Common myeloid progenitor, CD34-positive (primary cell): ENCODE results near the gene MYF6.

ENCODE experiments used
- CTCF ChIA-PET: fragments of 350-600 bp; sonication (Branson Sonifier 250); formaldehyde crosslinking; loops from one replicate; lab custom pipeline; 2021; ENCODE audit warnings: antibody characterized with exemption; lab: Charles Lee
- POLR2A ChIA-PET: fragments of 350-600 bp; sonication (Branson Sonifier 250); formaldehyde crosslinking; loops from one replicate; lab custom pipeline; 2021; ENCODE audit warnings: antibody characterized with exemption; lab: Charles Lee
- DNase-seq, 3 donors: peaks; one replicate each; pipeline versions ENCODE4 v3.0.0 to v3.0.0-alpha.2; 2013
- H3K27ac ChIP-seq, 2 experiments: 1 replicate in 1 of 2; 2 replicates in 1 of 2; pipeline ENCODE4 v1.7.0; 2013; ENCODE audit warnings: inconsistent platforms in 2 of 2, low read length in 2 of 2, mild to moderate bottlenecking in 2 of 2, low read depth in 1 of 2, moderate library complexity in 1 of 2; ENCODE audit not compliant: severe bottlenecking in 2 of 2, insufficient read depth in 1 of 2, poor library complexity in 1 of 2
- H3K27me3 ChIP-seq, 5 experiments: replicated peaks in 2 of 5; 1 replicate in 3 of 5; 2 replicates in 2 of 5; pipeline versions ENCODE4 v1.6.1 to v1.7.0; 2013; ENCODE audit warnings: low read length in 4 of 5, mild to moderate bottlenecking in 2 of 5, moderate library complexity in 2 of 5, inconsistent platforms in 1 of 5; ENCODE audit not compliant: insufficient read depth in 5 of 5, control insufficient read depth in 4 of 5
- H3K36me3 ChIP-seq, 4 experiments: 1 replicate in 2 of 4; 2 replicates in 2 of 4; pipeline versions ENCODE4 v1.6.1 to v1.7.0; 2013; ENCODE audit warnings: low read length in 3 of 4, control low read depth in 1 of 4, mild to moderate bottlenecking in 1 of 4; ENCODE audit not compliant: control insufficient read depth in 4 of 4, insufficient read depth in 4 of 4
- H3K4me1 ChIP-seq, 4 experiments: 1 replicate in 3 of 4; 2 replicates in 1 of 4; pipeline versions ENCODE4 v1.6.1 to v1.7.1; 2013; ENCODE audit warnings: low read length in 3 of 4, mild to moderate bottlenecking in 3 of 4, control low read depth in 1 of 4, inconsistent platforms in 1 of 4, moderate library complexity in 1 of 4; ENCODE audit not compliant: control insufficient read depth in 4 of 4, insufficient read depth in 4 of 4; ENCODE audit errors: control extremely low read depth in 1 of 4
- H3K4me3 ChIP-seq, 7 experiments: 1 replicate in 4 of 7; 2 replicates in 3 of 7; pipeline versions ENCODE4 v1.5.1 to v1.7.0; 2013; ENCODE audit warnings: mild to moderate bottlenecking in 7 of 7, low read length in 6 of 7, moderate library complexity in 6 of 7, inconsistent platforms in 2 of 7, low read depth in 2 of 7, control low read depth in 1 of 7; ENCODE audit not compliant: insufficient read depth in 4 of 7, control insufficient read depth in 1 of 7; ENCODE audit errors: extremely low read depth in 1 of 7
- H3K9me3 ChIP-seq, 5 experiments: 1 replicate in 4 of 5; 2 replicates in 1 of 5; pipeline versions ENCODE4 v1.6.1 to v1.7.1; 2013; ENCODE audit warnings: low read length in 4 of 5, mild to moderate bottlenecking in 2 of 5, inconsistent platforms in 1 of 5, low read depth in 1 of 5, moderate library complexity in 1 of 5; ENCODE audit not compliant: control insufficient read depth in 4 of 5, insufficient read depth in 2 of 5; ENCODE audit errors: control extremely low read depth in 1 of 5
- WGBS: methylation state at CpG from one replicate; pipeline ENCODE4 v1.1.5; 2013; ENCODE audit not compliant: insufficient coverage; 5-methylcytosine and 5-hydroxymethylcytosine counted together

The MYF6 gene

GRCh38 chr12:80717856-80718255, 10.4 kb downstream of the MYF6 start:
- CTCF ChIA-PET = no interaction called here
- no peak overlapping the region for H3K27ac ChIP-seq
- H3K36me3 ChIP-seq = no peaks in the 10 kb centered on the region
- peaks cover 21 to 67% (median 56%) of the 10 kb centered on the region in 5 experiments for H3K27me3 ChIP-seq
- H3K4me1 ChIP-seq = peaks cover 0 to 3% (median 0%) of the 10 kb centered on the region in 4 experiments
- POLR2A ChIA-PET = no interaction called here
- WGBS = 74% methylated on average over 4 of the region's 4 CpGs
- peaks cover 0 to 4% (median 2%) of the 10 kb centered on the region in 5 experiments for H3K9me3 ChIP-seq
- H3K4me3 ChIP-seq = no peak overlapping the region
- no peak for DNase-seq

GRCh38 chr12:80720516-80720915, 13.1 kb downstream of the MYF6 start:
- Histone ChIP-seq H3K4me3 (no peak overlapping the region), H3K9me3 (peaks cover 0 to 4% (median 2%) of the 10 kb centered on the region in 5 experiments), H3K27me3 (peaks cover 12 to 41% (median 38%) of the 10 kb centered on the region in 5 experiments), H3K4me1 (no peaks in the 10 kb centered on the region), H3K27ac (no peak overlapping the region), H3K36me3 (no peaks in the 10 kb centered on the region)
- DNase-seq = no peak
- ChIA-PET CTCF (no interaction called here), POLR2A (no interaction called here)
- no CpG with 5 or more reads among the region's 1 CpG for WGBS

GRCh38 chr12:80721326-80721725, 13.9 kb downstream of the MYF6 start:
- Histone ChIP-seq H3K4me1 (no peaks in the 10 kb centered on the region), H3K27ac (no peak overlapping the region), H3K27me3 (peaks cover 12 to 33% (median 30%) of the 10 kb centered on the region in 5 experiments), H3K36me3 (no peaks in the 10 kb centered on the region), H3K9me3 (peaks cover 0 to 4% (median 2%) of the 10 kb centered on the region in 5 experiments), H3K4me3 (no peak overlapping the region)
- POLR2A ChIA-PET = no interaction called here
- WGBS = 54% methylated on average over 3 of the region's 3 CpGs
- no peak for DNase-seq
- CTCF ChIA-PET = no interaction called here

- Histone ChIP-seq H3K27ac (no peak overlapping the region), H3K4me3 (no peak overlapping the region), H3K27me3 (peaks cover 0 to 8% (median 2%) of the 10 kb centered on the region in 5 experiments), H3K4me1 (no peaks in the 10 kb centered on the region), H3K9me3 (no peaks in the 10 kb centered on the region), H3K36me3 (no peaks in the 10 kb centered on the region)
- ChIA-PET CTCF (interaction anchor here (1.0 kb wide), 1 partner anchor 332 kb away, joined by 3 read pairs; no protein-coding TSS in a partner anchor), POLR2A (interaction anchor here (0.6 kb wide), 1 partner anchor 201 kb away, joined by 3 read pairs; no protein-coding TSS in a partner anchor)
- WGBS = 72% methylated on average over 5 of the region's 6 CpGs
- DNase-seq = no peak
Observed at GRCh38 chr12:80745851-80746505, 38.5 kb downstream of the MYF6 start.

GRCh38 chr12:80747800-80748199, 40.4 kb downstream of the MYF6 start:
- WGBS = no CpG with 5 or more reads among the region's 2 CpGs
- Histone ChIP-seq H3K27ac (no peak overlapping the region), H3K36me3 (no peaks in the 10 kb centered on the region), H3K4me1 (no peaks in the 10 kb centered on the region), H3K27me3 (peaks cover 0 to 6% (median 2%) of the 10 kb centered on the region in 5 experiments), H3K4me3 (no peak overlapping the region), H3K9me3 (no peaks in the 10 kb centered on the region)
- CTCF ChIA-PET = no interaction called here
- no peak for DNase-seq
- POLR2A ChIA-PET = no interaction called here

- H3K4me3 ChIP-seq = no peak overlapping the region
- no peaks in the 10 kb centered on the region for H3K4me1 ChIP-seq
- no peak for DNase-seq
- H3K36me3 ChIP-seq = no peaks in the 10 kb centered on the region
- H3K27me3 ChIP-seq = peaks cover 0 to 6% (median 0%) of the 10 kb centered on the region in 5 experiments
- POLR2A ChIA-PET = no interaction called here
- H3K27ac ChIP-seq = no peak overlapping the region
- WGBS = 77% methylated on average over 2 of the region's 2 CpGs
- CTCF ChIA-PET = no interaction called here
- H3K9me3 ChIP-seq = no peaks in the 10 kb centered on the region
Observed at GRCh38 chr12:80749456-80749855, 42.0 kb downstream of the MYF6 start.

- Histone ChIP-seq H3K4me3 (no peak overlapping the region), H3K36me3 (no peaks in the 10 kb centered on the region), H3K9me3 (no peaks in the 10 kb centered on the region), H3K27me3 (no peaks in the 10 kb centered on the region), H3K27ac (no peak overlapping the region), H3K4me1 (no peaks in the 10 kb centered on the region)
- ChIA-PET CTCF (no interaction called here), POLR2A (no interaction called here)
- DNase-seq = no peak
Observed at GRCh38 chr12:80752464-80752863, 45.0 kb downstream of the MYF6 start.
